Brain microvascular endothelial cell (primary cell): Measurements from ENCODE around the gene EPM2AIP1.

Experiments
- DNase-seq: peaks from one replicate; pipeline ENCODE4 v3.0.0-alpha.2; 2020
- H3K27ac ChIP-seq: fragments of 250-450 bp; sonication (Bioruptor Pico); 2 replicates; pipeline ENCODE4 v1.5.1; 2020; ENCODE audit warnings: mild to moderate bottlenecking, moderate library complexity
- H3K27me3 ChIP-seq: fragments of 250-450 bp; sonication (Bioruptor Pico); replicated peaks from 2 replicates; pipeline ENCODE4 v1.5.1; 2020; ENCODE audit warnings: mild to moderate bottlenecking
- H3K36me3 ChIP-seq: fragments of 250-450 bp; sonication (Bioruptor Pico); replicated peaks from 2 replicates; pipeline ENCODE4 v1.5.1; 2020; ENCODE audit warnings: mild to moderate bottlenecking
- H3K4me3 ChIP-seq: 2 replicates; pipeline ENCODE4 v1.5.1; 2011; ENCODE audit warnings: low read depth, mild to moderate bottlenecking, control low read depth, low read length, moderate library complexity
- in situ Hi-C: cut with HindIII; loops from 2 replicates; pipeline ENCODE4 v1.10.0; 2017; ENCODE audit warnings: low sequenced_read_pairs, low pct_ligation_motif_present
- TF ChIP-seq, protein P1 (sequence below): IDR thresholded peaks from 2 replicates; pipeline ENCODE4 v1.5.1; 2011; ENCODE audit warnings: low read depth, mild to moderate bottlenecking, moderate library complexity, low read length, control low read depth, inconsistent platforms; ENCODE audit errors: missing control alignments

The EPM2AIP1 gene

DNA sequence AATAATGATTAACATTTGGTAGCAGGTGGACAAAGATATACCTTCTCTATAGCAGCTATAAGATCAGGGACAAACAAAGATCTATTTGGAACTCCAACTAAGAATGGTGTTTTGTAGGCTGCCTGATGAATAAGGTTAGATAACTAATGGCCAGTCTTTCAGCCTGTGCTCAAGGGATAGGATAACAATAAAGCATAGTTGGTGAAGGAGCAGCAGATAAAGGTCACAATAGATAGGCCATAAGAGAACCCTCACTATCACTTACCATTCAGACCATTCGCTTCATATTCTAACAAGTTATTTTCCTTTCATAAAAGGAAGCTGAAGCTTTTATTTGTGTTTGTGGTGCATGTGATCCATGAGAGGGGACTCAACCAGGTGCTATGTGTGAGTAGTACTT lies 19.8 kb downstream of the EPM2AIP1 start:
- TF ChIP-seq, protein P1, sequence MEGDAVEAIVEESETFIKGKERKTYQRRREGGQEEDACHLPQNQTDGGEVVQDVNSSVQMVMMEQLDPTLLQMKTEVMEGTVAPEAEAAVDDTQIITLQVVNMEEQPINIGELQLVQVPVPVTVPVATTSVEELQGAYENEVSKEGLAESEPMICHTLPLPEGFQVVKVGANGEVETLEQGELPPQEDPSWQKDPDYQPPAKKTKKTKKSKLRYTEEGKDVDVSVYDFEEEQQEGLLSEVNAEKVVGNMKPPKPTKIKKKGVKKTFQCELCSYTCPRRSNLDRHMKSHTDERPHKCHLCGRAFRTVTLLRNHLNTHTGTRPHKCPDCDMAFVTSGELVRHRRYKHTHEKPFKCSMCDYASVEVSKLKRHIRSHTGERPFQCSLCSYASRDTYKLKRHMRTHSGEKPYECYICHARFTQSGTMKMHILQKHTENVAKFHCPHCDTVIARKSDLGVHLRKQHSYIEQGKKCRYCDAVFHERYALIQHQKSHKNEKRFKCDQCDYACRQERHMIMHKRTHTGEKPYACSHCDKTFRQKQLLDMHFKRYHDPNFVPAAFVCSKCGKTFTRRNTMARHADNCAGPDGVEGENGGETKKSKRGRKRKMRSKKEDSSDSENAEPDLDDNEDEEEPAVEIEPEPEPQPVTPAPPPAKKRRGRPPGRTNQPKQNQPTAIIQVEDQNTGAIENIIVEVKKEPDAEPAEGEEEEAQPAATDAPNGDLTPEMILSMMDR = no peak
- no peak overlapping the region for H3K4me3 ChIP-seq
- no peak overlapping the region for H3K27ac ChIP-seq
- no peaks in the 10 kb centered on the region for H3K27me3 ChIP-seq
- in situ Hi-C loops = no loop called here
- H3K36me3 ChIP-seq = no peaks in the 10 kb centered on the region
- DNase-seq = no peak

DNA sequence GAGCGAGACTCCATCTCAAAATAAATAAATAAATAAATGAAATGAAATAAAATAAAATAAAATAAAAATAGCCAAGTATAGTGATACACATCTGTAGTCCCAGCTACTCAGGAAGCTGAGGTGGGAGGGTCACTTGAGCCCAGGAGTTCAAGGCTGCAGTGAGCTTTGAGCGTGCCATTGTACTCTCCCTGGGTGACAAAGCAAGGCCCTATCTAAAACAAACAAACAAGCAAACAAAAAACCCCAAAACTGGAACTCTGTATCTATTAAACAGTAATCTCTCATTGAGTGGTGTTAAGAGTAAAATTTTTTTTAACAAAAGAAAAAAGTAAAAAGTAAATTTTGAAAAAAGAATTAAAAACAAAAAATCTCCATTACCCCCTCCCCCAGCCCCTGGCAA lies 20.8 kb downstream of the EPM2AIP1 start:
- Histone ChIP-seq H3K27me3 (no peaks in the 10 kb centered on the region), H3K4me3 (no peak overlapping the region), H3K27ac (no peak overlapping the region), H3K36me3 (no peaks in the 10 kb centered on the region)
- in situ Hi-C loops = no loop called here
- TF ChIP-seq, protein P1 = no peak
- no peak for DNase-seq

DNA sequence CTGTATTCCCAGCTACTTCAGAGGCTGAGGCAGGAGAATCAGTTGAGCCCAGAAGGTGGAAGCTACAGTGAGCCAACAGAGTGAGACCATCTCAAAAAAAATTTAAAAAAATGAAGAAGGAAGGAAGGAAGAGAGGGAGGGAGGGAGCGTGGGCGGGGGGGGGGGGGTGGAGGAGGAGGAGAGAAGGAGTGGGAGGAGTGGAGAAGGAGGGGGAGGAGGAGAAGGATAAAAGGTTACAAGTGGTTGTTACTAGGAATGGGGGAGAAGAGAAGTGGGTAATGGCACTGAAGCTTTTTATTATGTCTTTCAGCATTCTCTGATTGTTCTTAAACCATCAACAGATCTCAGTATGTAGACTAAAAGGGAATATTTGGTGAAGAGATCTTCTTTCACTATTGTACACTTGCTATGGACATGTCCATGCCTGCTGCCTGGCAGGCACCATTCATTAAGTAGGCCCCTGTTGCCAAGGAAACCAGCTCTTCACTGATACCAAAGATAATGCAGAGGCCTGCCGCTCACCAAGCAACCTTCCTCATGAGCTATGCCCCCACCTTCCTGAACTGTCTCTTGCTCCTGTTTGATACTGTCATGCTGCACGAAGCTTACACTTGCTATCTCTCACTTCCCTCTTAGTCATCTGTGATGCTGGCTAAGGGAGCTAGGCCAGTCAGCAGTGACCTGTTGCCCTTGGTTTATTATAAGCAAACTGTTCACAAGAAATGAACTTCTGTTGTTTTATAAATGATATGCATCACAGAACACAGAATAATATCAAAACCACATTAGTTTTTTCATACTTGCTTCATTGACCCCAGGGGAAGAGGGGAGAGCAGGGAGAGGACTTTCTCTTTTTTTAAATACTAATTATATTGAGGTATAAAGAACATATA lies 23.1 kb downstream of the EPM2AIP1 start:
- Histone ChIP-seq H3K27ac (peak overlapping the region; percentile 58), H3K36me3 (no peaks in the 10 kb centered on the region), H3K27me3 (no peaks in the 10 kb centered on the region), H3K4me3 (no peak overlapping the region)
- in situ Hi-C loops = no loop called here
- TF ChIP-seq, protein P1 = no peak
- DNase-seq = peak; percentile 90

DNA sequence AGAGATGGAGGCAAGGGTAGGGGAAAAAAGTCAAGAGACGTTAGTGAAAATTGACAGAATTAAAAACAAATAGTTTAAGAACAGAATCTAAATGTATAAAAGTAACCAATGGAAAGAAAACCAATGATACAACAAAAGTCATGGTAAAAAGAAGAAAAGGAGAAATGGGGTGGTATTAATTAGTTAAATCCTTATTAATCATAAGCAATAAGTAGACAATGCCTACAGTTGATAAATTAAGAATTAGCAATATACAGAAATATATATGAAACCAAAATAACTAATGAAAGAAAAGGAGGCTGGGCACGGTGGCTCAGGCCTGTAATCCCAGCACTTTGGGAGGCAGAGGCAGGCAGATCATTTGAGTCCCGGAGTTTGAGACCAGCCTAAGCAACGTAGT lies 23.8 kb downstream of the EPM2AIP1 start:
- in situ Hi-C loops = no loop called here
- no peak for DNase-seq
- TF ChIP-seq, protein P1 = no peak
- no peaks in the 10 kb centered on the region for H3K27me3 ChIP-seq
- H3K36me3 ChIP-seq = no peaks in the 10 kb centered on the region
- no peak overlapping the region for H3K4me3 ChIP-seq
- no peak overlapping the region for H3K27ac ChIP-seq

DNA sequence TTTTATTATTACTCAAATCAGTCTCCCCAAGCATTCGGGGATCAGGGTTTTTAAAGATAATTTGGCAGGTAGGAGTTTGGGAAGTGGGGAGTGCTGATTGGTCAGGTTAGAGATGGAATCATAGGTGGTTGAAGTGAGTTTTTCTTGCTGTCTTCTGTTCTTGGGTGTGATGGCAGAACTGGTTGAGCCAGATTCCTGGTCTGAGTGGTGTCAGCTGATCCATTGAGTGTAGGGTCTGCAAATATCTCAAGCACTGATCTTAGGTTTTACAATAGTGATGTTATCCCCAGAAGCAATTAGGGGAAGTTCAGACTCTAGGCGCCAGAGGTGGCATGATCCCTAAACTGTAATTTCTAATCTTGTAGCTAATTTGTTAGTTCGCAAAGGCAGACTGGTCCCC lies 27.5 kb downstream of the EPM2AIP1 start:
- in situ Hi-C loops = no loop called here
- TF ChIP-seq, protein P1 = no peak
- H3K4me3 ChIP-seq = no peak overlapping the region
- no peak overlapping the region for H3K27ac ChIP-seq
- DNase-seq = no peak
- H3K36me3 ChIP-seq = no peaks in the 10 kb centered on the region
- H3K27me3 ChIP-seq = no peaks in the 10 kb centered on the region
